HG03103 (cell line): ENCODE measurements around the gene OPRM1.
"Not testable (repeated sequence)": the region's sequence is repeated elsewhere in the genome, so short reads cannot be mapped to it uniquely, and the experiment has no call there.

Experiments used
- ATAC-seq: cut with Tn5 transposase; IDR thresholded peaks from one replicate; pipeline ENCODE4 v1.9.1; 2021; ENCODE audit warnings: low read depth; ENCODE audit not compliant: unreplicated experiment

OPRM1 gene

DNA sequence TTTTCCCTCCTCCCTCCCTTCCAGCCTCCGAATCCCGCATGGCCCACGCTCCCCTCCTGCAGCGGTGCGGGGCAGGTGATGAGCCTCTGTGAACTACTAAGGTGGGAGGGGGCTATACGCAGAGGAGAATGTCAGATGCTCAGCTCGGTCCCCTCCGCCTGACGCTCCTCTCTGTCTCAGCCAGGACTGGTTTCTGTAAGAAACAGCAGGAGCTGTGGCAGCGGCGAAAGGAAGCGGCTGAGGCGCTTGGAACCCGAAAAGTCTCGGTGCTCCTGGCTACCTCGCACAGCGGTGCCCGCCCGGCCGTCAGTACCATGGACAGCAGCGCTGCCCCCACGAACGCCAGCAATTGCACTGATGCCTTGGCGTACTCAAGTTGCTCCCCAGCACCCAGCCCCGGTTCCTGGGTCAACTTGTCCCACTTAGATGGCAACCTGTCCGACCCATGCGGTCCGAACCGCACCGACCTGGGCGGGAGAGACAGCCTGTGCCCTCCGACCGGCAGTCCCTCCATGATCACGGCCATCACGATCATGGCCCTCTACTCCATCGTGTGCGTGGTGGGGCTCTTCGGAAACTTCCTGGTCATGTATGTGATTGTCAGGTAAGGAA is at the start of gene OPRM1:
OPRM1 (plus strand) TSS at position 10 of the 612 bp plus-strand sequence; CDS start at position 315, 305 bp downstream.
- ATAC-seq: no peak

DNA sequence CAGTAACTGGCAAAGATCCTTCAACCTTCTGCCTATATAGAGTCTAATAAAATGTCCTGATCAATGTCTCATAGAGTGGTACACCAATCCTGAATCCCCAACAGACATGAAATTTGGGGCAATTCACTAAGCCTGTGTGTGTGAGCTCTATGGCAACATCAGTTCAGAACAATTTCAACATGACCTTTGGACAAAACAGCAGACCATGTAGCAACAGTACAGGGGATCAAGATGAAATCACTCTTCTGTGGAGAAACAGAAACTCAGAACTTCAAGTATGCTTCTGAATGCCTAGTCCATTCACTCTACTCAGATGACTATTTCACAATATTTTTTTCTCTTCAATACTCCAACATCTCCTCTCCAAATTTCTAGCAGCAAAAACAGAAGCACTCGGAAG is 49.1 kb upstream of the OPRM1 start:
- no peak for ATAC-seq

DNA sequence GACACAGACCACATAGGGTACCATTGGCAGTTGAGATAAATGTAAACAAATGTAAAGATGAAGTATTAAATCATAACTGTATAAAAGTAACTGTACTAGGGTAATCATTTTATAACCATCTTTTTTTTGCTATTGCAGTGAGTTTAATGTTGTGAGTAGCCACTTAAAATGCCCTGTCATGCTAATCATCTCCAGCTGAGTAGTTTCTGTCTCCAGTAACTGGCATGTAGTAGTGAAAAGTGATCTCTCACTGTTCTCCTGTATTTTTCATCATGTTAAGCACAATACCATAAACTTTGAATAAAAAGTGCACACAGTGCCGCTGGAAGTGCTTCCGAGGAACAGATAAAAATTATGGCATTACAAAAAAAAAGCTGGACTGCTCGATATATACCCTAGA is 45.0 kb upstream of the OPRM1 start:
- ATAC-seq: no peak

DNA sequence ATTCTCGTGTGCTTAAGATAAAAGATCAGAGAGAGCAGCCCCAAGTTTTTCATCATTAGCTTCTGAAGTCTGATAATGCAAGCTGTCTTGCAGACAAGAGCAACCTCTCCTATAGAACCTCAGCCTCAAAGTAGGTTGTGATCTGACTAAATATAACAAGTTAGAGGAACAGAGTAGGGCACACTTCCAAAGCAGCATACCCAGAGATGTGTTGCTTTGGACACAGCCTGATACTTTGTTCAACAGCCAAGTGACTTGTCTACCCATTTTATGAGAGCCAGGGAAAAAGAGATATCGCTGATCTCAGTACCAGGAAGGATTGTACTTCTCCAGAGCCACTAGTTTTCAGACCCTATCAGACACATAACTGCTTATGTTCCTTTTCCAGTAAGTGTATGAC is 44.2 kb upstream of the OPRM1 start:
- no peak for ATAC-seq

DNA sequence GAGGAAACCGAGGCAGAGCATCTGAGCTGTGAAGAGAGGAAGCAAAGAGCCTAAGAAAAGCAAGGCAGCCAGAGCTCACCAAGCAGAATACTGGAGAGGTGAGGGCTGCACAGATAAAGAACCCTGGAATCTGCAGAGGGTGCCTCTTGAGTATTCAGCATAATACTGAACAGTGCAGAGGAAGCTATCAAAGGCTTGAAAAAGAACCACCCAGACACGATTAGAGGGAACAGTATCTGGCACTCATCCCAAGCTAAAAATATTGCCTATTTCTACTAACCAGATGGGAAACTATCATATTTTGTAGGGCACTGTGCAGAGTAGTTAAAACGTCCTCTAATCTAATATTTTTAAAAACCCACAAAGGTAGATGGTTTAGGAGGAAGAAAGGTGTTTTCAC is 41.8 kb upstream of the OPRM1 start:
- ATAC-seq: no peak

DNA sequence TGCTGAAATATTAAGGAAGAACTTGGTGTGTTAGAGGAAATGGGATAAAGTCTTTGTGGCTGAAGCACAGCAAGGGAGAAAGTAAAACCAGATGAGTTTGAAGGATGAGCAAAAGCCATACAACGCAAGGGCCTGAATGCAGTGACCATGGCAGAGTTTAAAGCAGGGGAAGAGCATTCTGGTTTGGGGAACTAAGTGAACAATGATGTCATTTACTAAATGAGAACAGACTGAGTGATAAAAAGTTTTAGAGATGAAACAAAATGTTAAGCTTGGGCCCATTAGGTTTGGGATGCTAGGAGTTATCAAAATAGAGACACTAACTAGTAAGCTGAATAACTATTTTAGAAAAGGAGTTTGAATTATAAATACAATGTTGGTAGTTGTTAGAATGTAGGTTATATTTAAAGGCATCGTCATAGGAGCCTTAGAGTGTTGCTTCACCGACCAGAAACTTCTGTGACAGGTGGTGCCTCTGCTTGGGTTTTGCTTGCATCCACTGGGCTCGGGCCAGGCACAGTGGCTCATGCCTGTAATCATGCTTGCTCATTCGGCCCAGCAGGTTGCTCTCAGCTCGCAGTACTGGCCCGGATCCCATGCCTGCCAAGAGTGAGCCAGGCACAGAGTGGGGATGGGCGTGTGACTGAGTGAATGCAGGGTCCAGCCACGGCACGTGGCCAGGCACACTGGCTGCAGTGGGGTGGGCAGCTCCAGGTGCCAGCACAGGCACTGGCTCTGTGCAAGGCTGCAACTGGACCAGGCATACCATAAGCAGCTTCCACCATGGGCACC is 37.4 kb upstream of the OPRM1 start:
- ATAC-seq: no peak

DNA sequence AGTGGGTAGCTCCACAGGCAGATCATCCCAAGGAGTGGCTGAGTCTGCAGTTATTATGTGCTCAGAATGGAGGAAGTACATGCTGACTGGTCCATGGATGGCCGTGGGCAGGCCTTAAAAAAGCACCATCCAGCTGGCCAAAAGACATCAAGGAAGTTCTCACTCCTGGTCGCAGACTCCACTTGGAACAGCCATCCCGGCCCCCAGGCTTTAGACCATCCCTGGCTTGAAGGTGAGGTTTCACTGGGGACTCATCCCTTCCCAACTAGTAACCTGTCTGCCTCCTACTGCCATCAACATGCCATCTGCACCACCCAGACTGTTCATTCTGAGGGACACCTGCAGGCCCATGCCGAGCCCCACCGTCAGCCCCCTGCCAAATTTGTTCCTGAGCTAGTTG is 36.1 kb upstream of the OPRM1 start:
- no peak for ATAC-seq

DNA sequence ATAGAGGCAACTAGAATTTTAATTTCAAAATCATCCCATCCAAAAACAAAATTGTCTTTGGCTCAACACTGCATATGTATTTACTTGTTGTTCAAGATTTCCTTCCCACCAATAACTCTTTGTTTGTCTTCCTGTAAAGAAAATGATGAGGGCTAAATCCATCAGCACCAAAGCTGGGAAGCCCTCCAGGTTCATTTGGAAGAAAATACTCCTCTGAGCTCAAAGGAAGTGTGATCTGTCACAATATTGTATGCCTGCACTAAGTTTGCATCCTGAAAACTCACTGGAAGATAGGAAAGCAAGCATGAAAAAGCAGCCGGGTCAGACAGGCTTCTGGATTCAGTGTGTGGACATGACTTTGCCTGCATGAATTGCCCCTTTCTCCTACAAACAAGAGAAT is 28.7 kb upstream of the OPRM1 start:
- ATAC-seq: no peak

DNA sequence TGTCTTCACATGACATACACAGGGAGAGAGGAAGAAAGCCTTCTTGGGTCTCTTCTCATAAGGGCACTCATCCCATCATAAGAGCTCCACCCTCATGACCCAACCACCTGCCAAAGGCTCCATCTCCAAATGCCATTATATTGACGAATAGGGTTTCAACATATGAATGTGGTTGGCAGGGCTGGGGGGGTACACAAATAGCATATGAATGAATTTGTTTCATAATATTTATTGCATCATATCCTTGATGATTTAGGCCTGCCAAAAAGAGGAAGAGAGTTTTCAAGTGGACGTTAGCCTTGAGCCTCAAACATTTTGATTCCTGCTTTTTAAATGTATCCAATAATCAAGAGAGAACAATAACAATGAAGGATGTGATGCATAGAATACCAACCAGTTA is 26.2 kb upstream of the OPRM1 start:
- ATAC-seq: no peak

DNA sequence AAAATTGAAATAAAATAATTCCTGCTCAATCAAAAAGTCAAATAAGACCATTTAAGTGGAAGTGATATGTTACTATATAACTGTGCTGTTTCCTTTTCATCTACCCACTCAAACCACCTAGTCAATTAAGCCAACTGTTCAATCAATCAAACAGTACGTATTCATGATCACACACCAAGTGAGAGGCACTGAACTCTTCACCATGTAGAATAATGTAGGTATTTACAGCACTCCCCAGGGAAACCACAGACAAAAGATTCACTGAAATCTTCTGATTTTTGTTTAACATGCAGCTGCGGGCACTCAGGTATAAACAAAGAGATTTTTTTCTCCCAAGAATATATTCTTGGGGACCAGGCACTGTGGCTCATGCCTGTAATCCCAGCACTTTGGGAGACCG is 21.3 kb upstream of the OPRM1 start:
- no peak for ATAC-seq

DNA sequence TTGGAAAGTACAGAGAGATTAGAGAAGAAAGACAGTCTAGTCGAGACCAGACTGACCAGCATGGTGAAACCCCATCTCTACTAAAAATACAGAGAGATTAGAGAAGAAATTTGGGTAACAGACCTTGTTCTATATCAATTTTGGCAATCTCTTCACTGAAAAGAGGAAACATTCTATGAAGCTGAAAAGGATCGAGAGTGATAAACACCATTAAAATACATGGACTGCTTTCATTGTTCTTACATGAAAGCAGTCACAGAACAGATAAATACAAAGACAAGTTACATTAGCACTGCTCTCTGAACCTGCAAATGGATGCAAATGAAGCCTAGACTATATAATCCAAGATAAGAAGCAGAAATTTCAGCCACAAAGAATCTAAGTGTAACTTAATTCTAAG is 8.4 kb upstream of the OPRM1 start:
- ATAC-seq: no peak

DNA sequence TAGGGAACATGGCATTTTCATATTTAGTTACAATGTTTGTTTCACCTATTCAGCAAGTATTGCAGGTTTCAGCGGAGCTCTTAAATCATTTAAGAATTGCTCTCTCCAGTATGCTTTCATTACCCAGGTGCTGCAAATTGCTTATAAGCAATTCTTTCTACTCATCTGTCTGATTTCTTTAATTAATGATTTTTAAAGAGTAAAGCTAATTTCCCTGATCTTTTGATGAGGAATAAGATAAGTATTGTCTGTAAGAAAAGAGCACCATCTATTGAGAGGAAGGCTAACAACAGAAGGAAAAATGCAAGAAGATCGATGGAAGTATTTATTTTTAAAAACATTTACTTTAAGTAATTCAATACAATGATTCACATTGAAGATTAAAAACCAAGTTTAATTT is 2.0 kb downstream of the OPRM1 start:
- no peak for ATAC-seq

DNA sequence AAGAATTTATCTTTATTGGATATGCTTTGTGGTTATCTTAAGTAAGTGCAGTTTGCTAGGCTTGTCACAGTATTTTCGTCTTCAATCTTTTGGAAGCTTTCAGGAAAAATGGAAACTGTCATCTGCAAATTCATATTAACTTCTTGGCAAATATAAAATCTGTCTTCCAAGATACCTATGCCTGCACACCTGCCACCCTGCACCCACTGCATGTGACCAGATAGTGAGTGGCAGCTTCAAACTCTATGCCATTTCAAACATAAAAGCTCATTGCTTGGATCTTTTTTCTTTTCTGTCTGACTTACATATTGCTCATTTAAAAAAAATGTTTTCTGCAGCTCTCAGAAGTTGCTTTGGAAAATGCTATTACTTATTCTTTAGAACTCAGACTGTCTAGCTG is 14.1 kb downstream of the OPRM1 start:
- no peak for ATAC-seq

DNA sequence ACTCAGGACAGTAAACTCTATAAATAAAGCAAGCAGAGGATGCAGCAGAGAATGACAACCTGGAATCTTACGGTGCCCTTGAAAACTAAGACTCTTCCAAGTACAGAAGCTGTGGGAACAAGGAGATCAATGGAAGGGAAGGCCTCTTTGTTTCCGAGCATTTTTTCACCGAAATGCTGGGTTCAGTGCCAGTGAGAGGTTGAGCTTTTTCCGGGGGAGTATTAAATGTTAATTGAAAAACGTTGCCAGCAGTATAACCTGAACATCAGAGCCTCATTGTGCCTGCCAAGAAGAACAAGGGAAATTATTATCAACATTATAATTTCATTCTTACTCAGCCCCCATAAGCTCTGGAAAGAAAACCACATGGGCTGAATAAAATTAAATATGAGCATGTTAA is 17.5 kb downstream of the OPRM1 start:
- no peak for ATAC-seq

DNA sequence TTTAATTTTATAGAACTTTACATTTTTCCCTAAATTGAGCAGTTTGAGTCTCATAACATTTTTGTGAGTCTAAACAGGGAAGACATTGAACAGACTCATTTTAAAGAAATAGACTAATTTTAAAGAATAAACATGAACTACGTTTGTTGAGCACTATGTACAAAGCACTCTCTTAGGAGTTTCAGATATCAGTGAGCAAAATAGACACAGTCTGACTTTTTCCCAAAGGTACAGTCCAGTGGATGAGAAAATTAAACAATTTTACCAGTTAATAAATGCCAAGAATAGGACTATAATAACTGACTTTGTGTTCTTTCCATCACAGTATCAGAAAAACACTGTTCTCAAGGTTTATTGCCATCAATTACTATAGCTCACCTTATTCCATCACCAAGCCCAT is 18.1 kb downstream of the OPRM1 start:
- ATAC-seq: no peak

DNA sequence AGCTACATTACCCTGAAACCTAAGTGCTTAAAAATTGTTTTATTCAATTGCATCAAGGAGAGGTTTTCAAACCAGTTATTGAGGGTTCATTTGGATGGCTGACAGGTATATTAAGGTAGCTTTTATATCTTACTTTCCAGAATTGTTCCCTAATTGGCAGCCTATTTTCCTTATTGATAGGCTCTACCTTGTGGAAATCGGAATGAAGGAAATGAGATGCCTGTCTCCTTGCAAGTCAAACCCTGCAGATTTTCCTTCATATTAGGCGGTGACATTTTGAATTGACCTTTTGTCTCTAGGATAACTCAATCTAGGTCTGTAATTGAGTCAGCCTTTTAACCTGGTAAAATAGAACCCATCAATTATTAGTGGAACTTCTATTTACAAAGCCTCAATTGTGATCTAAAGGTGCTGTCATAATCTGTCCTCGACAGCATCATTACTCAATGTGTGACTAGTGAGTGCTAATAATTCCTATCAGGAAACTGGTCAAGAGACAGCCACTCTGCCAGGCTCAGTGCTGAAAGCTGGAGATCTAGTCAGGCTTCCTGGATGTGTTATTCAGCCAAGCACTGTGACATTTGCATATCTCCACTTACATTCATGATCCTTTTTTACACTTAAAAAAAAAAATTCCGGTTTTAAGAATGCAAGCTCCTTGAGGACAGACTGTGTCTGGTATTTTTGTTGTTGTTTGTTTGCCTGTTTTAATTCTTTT is 20.1 kb downstream of the OPRM1 start:
- ATAC-seq: no peak

DNA sequence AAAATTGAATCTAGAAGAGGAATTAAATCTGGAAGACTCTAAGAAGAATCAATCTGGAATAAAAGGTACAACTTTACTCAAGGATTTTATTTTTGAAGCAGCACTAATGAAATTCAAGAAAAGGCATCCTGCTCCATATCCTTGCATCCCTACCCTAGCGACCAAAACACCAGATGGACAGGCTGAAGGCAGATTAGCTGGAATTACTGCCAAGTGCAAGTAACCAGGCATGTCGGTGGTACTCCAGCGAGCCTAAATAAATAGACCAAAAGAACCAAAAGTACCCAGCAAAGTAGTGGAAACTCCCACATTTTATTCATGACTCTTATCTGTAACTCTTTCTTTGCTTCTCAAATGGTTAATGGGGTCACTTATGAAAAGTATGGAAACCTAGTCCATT is 21.0 kb downstream of the OPRM1 start:
- no peak for ATAC-seq

DNA sequence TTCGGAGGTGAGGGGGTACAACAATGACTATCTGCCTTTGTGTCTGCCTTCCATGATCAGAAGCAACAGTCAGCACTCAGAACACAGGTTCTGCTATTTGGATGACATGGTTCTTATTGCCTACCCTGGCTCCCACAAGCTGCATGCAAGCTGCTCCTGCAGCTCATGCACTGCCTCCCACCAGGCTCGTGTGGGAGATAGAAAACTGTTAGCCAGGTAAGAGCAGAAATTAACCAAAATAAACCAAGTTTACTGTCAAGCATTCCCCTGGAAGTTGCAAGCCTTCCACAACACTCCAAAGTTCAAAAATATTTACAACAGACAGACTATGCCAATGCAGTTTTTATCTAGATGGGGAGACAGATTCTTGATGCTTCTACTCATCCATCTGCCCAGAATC is 31.0 kb downstream of the OPRM1 start:
- no peak for ATAC-seq

DNA sequence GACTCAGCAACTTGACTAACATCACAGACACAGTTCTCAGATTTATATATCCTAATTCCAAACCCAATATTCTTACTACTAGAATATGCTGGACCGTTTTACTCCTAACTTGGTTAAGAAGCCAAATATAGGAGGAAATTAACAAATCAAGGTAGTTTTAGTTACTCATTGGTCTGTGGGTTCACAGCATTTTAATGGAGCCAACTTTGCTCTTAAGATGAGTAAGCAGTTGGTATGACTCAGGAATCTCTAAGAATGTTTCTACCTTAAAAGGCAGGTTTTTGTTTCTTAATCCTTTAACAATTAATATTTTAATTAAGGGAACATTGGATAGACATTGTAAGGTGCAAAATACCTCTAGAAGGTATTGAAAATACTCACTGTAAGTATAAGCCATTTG is 31.6 kb downstream of the OPRM1 start:
- no peak for ATAC-seq

DNA sequence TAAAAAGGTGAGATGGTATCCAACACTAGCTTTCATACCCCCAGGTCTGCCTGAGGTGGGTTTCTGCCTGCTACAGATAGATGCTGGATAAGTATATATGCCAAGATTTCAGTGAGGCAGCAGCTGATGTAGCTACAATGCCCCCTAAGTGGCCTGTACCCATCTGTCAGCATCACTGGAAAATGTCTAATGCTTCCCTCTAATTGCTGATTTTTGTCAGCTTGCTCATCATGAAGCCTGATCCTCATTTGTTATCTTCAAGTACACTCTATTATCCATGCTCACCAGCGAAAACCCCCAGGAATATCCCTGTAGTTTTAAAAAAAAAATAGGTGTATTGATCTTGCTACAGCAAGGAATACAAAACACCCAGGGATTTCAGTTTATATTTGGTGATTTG is 32.2 kb downstream of the OPRM1 start:
- no peak for ATAC-seq

DNA sequence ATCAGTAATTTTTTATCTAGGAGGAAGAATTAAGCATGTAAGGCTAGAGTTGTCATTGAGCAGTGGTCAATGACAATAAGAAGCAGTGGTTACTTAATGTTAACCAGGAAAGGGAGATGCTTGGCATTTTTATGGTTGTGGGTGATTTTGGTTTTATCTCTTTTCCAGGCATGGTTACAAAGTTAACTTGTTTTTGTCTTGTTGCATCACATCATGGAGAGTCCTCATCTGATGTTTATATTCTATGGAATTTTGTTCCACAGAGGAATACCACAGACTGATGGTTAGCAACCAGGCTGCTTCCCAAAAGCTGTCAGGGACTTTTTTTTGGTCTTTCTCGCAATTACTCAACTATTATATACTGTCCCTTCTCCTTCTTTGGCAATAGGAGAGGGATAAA is 32.7 kb downstream of the OPRM1 start:
- ATAC-seq: no peak

DNA sequence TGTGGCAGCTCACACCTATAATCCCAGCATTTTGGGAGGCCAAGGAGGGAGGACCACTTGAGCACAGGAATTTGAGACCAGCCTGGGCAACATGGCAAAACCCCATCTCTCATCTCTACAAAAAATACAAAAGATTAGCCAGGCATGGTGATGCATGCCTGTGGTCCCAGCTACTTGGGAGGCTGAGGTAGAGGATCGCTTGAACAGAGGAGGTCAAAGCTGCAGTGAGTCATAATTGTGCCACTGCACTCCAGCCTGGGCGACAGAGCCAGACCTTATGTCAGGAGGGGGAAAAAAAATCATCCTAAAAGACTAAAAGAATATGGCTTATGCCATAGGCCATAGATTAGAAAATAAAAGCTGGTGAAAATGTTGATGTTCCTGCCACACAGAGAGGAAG is 39.6 kb downstream of the OPRM1 start:
- ATAC-seq: not testable (repeated sequence)
